Measurements from ENCODE around the gene FADS3. TPM values are rescaled to one million over a fixed set of nuclear protein-coding genes. Genes with fewer than 3 reads are reported as not detected.

The FADS3 gene
- total RNA-seq, 1 experiment from 2014 or later, result 26.6 TPM

DNA sequence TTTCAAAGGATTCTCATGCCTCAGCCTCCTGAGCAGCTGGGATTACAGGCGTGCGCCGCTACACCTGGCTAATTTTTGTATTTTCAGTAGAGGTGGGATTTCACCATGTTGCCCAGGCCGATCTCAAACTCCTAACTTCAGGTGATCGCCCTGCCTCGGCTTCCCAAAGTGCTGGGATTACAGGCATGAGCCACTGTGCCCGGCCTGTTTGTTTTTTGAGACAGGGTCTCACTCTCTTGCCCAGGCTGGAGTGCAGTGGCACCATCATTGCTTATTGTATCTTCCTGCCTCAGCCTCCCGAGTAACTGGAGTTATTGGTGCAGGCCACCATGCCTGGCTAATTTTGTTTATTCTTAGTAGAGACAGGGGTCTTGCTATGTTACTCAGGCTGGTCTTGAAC is 55.2 kb downstream of the FADS3 start:
- in situ Hi-C loops (cut with HindIII; ENCODE audit: low pct_unique_long_range_greater_than_20kb, low sequenced_read_pairs), result no loop called here
- no peak for DNase-seq (ENCODE audit: low read depth, low spot score)

DNA sequence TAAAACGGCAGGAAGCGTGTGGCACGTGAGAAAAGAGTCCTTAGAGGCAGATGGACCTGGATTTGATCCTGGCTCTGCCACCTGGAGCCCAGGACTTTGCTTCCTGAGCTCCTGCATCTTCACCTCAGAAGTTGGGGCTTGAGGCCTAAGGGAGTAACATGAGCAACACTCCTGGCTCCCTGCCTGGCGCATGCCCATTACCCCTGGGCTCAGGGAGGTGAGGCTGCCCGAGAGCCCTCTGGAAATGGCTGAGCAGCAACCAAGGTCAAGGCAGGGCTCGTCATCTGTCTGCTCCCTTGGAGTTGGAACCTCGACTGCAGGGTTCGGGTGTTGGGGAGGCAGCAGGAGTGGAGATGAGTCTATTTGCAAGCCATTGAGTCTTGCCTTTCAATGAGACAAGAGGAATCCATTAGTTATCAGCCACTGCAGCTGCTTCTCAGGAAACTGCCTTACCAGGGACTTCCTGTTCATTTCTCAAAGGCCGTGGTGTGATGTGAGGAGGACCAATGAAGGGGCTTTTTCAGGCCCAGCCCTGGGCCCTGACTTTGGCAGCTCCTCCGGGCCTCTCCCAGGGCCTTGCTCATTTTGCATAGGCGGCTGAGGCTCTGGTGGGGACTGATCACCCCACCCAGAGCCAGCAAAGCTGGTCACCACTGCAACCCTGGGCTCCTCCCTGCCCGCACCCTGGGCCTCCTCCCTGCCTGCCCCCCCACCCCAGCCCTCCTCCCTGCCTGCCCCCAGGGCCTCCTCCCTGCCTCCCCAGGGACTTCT is 56.9 kb downstream of the FADS3 start:
- in situ Hi-C loops (cut with HindIII; ENCODE audit: low pct_unique_long_range_greater_than_20kb, low sequenced_read_pairs), result no loop called here
- no peak for DNase-seq (ENCODE audit: low read depth, low spot score)

- in situ Hi-C loops (cut with HindIII; ENCODE audit: low pct_unique_long_range_greater_than_20kb, low sequenced_read_pairs), result no loop called here
- DNase-seq (ENCODE audit: low read depth, low spot score), result no peak
Measured at GRCh38 chr11:61833926-61834277, 57.4 kb downstream of the FADS3 start.

DNA sequence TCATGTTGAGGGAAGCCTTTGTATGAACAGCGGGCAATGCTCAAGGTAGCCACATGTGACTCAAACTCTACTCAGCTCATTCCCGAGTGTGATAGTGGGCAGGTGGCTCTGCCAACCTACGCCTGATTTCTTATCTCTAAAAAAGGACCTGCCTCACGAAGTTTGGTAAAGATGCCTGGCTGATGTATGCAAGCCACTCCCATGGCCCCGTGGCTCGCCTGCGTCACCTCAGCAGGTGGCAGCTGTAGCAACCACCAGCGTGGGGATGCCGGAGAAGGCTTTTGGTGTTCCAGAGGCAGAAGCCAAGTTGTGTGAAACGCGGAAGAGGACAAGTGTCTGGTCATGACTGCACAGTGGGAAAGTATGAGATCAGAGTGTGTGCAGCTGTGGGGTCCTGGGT is 57.9 kb downstream of the FADS3 start:
- in situ Hi-C loops (cut with HindIII; ENCODE audit: low pct_unique_long_range_greater_than_20kb, low sequenced_read_pairs), result no loop called here
- no peak for DNase-seq (ENCODE audit: low read depth, low spot score)

GRCh38 chr11:61832754-61833153 is 58.6 kb downstream of the FADS3 start:
- in situ Hi-C loops (cut with HindIII; ENCODE audit: low pct_unique_long_range_greater_than_20kb, low sequenced_read_pairs), result no loop called here
- DNase-seq (ENCODE audit: low read depth, low spot score), result no peak

DNA sequence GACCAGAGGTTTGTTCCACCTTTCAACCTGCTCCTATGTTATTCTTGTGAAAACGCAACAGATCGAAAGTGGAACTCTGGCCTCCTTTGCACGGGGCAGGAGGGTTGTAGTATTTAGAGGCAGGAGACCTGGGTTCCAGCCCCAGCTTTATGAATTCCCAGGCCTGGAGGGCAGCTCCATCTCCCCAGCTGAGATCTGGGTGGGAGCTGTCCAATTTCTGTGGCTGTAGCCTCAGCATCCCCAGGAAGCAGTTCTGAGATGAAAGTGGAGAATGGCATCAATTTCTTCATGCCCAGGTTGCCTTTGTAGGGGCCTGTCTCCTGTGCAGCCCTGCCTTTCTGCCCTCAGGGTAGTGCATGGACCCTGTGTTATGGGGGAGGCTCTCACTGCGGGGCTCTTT is 59.1 kb downstream of the FADS3 start:
- no peak for DNase-seq (ENCODE audit: low read depth, low spot score)
- in situ Hi-C loops (cut with HindIII; ENCODE audit: low pct_unique_long_range_greater_than_20kb, low sequenced_read_pairs), result no loop called here

GRCh38 chr11:61830237-61831105 is 60.9 kb downstream of the FADS3 start:
- in situ Hi-C loops (cut with HindIII; ENCODE audit: low pct_unique_long_range_greater_than_20kb, low sequenced_read_pairs), result no loop called here
- DNase-seq (ENCODE audit: low read depth, low spot score), result no peak

- in situ Hi-C loops (cut with HindIII; ENCODE audit: low pct_unique_long_range_greater_than_20kb, low sequenced_read_pairs), result no loop called here
- DNase-seq (ENCODE audit: low read depth, low spot score), result no peak
Measured at GRCh38 chr11:61829806-61830205, 61.5 kb downstream of the FADS3 start.

GRCh38 chr11:61828629-61829407 is 62.5 kb downstream of the FADS3 start:
- in situ Hi-C loops (cut with HindIII; ENCODE audit: low pct_unique_long_range_greater_than_20kb, low sequenced_read_pairs), result no loop called here
- no peak for DNase-seq (ENCODE audit: low read depth, low spot score)

DNA sequence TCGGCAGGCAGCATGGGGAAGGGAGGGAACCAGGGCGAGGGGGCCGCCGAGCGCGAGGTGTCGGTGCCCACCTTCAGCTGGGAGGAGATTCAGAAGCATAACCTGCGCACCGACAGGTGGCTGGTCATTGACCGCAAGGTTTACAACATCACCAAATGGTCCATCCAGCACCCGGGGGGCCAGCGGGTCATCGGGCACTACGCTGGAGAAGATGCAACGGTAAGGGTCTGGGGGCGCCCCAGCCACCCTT is 63.0 kb downstream of the FADS3 start:
- no peak for DNase-seq (ENCODE audit: low read depth, low spot score)
- in situ Hi-C loops (cut with HindIII; ENCODE audit: low pct_unique_long_range_greater_than_20kb, low sequenced_read_pairs), result no loop called here

- DNase-seq (ENCODE audit: low read depth, low spot score), result no peak
- in situ Hi-C loops (cut with HindIII; ENCODE audit: low pct_unique_long_range_greater_than_20kb, low sequenced_read_pairs), result no loop called here
Measured at GRCh38 chr11:61827571-61828378, 63.6 kb downstream of the FADS3 start, which contains the start of gene FADS2. Gene FADS2 (plus strand): TSS chr11:61828300. CDS start chr11:61828391, 91 bp downstream.

DNA sequence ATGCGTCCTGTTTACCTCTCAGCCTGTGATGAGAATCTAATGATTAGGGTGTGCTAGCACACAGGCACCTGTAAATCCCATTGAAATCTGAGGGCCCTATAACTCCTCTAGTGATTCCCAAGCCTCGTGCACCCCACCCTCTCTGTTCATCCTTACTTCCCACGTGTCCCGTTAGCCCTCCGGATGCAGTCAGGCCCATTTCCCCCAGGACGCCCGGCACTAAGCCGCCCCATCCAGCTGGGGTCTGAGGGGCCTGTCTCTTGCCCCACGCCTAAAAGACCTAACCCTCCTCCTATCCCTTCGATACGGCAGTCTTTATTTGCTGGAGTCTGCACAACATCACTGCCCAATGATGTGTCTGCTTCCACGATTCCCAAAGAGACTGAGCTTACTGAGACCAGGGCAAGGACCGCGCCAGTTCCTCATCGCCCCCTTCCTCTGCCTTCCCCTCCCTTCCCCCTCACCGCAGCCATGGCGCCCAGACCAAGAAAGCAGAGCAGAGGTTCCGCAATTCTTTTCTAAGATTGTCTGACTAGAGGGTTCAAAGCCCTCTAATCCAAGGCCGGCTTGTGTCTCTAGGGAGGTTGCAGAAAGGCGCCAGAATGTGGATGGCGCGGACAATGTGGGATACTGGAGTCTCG is 64.3 kb downstream of the FADS3 start:
- in situ Hi-C loops (cut with HindIII; ENCODE audit: low pct_unique_long_range_greater_than_20kb, low sequenced_read_pairs), result no loop called here
- DNase-seq (ENCODE audit: low read depth, low spot score), result no peak

Small RNAs within 50 kb of the gene (small RNA-seq; reads per million reads assigned to genes)
- gene MIR6746, result 0 reads per million in 2 experiments
- 0 reads per million in 2 experiments for gene RNU6-1243P

Other genes with a start within 250 kb of the FADS3 start
- gene DAGLA, start 211.2 kb downstream of the FADS3 start, total RNA-seq (2014; rRNA removed; shearing (Covaris generic)), result 0.98 and 1.1 TPM in 2 replicates
- 1.7 and 2.2 TPM in 2 replicates for gene MYRF, start 138.9 kb downstream of the FADS3 start, total RNA-seq (2014; rRNA removed; shearing (Covaris generic))
- gene TMEM258, start 98.9 kb downstream of the FADS3 start, total RNA-seq (2014; rRNA removed; shearing (Covaris generic)), result 142 and 172 TPM in 2 replicates
- gene FEN1, start 98.6 kb downstream of the FADS3 start, total RNA-seq (2014; rRNA removed; shearing (Covaris generic)), result 65.4 and 65.8 TPM in 2 replicates
- 39.4 and 45.9 TPM in 2 replicates for gene FADS1, start 74.5 kb downstream of the FADS3 start, total RNA-seq (2014; rRNA removed; shearing (Covaris generic))
- 0.45 and 0.56 TPM in 2 replicates for gene FADS2, start 63.2 kb downstream of the FADS3 start, total RNA-seq (2014; rRNA removed; shearing (Covaris generic))
- gene RAB3IL1, start 26.0 kb upstream of the FADS3 start, total RNA-seq (2014; rRNA removed; shearing (Covaris generic)), result 6.1 and 6.8 TPM in 2 replicates
- gene BEST1, start 58.8 kb upstream of the FADS3 start, total RNA-seq (2014; rRNA removed; shearing (Covaris generic)), result 47.8 and 50.6 TPM in 2 replicates
- gene FTH1, start 76.1 kb upstream of the FADS3 start, total RNA-seq (2014; rRNA removed; shearing (Covaris generic)), result 1,001 and 1,103 TPM in 2 replicates
- 54.5 and 61.8 TPM in 2 replicates for gene INCENP, start 232.5 kb upstream of the FADS3 start, total RNA-seq (2014; rRNA removed; shearing (Covaris generic))

All from SK-MEL-5 (cell line).